GDM1 (cell line): ENCODE measurements around the gene KDM2A.
"Not testable (repeated sequence)": the region's sequence is repeated elsewhere in the genome, so short reads cannot be mapped to it uniquely, and the experiment has no call there.

Experiments used
- DNase-seq: peaks from one replicate; lab custom pipeline; 2025; lab: John Stamatoyannopoulos, UW

The KDM2A gene

GRCh38 chr11:67260885-67261639, 142.0 kb downstream of the KDM2A start:
- not testable (repeated sequence) for DNase-seq

GRCh38 chr11:67261640-67261945, 142.5 kb downstream of the KDM2A start:
- DNase-seq: no peak

GRCh38 chr11:67261946-67262681, 143.1 kb downstream of the KDM2A start:
- no peak for DNase-seq

- peak; percentile 82 for DNase-seq
Measured at GRCh38 chr11:67262731-67263675, 143.9 kb downstream of the KDM2A start.

GRCh38 chr11:67264260-67264659, 145.2 kb downstream of the KDM2A start:
- no peak for DNase-seq

GRCh38 chr11:67264877-67265632, 146.0 kb downstream of the KDM2A start:
- DNase-seq: no peak

- peak; percentile 63 for DNase-seq
Measured at GRCh38 chr11:67265633-67266448, 146.8 kb downstream of the KDM2A start.

- peak; percentile 63 for DNase-seq
Measured at GRCh38 chr11:67266449-67267187, 147.6 kb downstream of the KDM2A start, which contains the start of gene GRK2. Gene GRK2 (plus strand): TSS chr11:67266473. CDS start chr11:67266700, 227 bp downstream.

GRCh38 chr11:67267188-67268080, 148.4 kb downstream of the KDM2A start:
- no peak for DNase-seq

- DNase-seq: peak; percentile 83
Measured at GRCh38 chr11:67268081-67268961, 149.3 kb downstream of the KDM2A start.

GRCh38 chr11:67268962-67269268, 149.9 kb downstream of the KDM2A start:
- no peak for DNase-seq

- no peak for DNase-seq
Measured at GRCh38 chr11:67269401-67270255, 150.6 kb downstream of the KDM2A start.

- DNase-seq: peak; percentile 86
Measured at GRCh38 chr11:67270256-67271204, 151.5 kb downstream of the KDM2A start.

GRCh38 chr11:67271205-67271540, 152.1 kb downstream of the KDM2A start:
- DNase-seq: no peak

- peak; percentile 55 for DNase-seq
Measured at GRCh38 chr11:67271541-67272284, 152.7 kb downstream of the KDM2A start.
